Measurements from ENCODE around the gene NPPA. TPM values are rescaled to one million over a fixed set of nuclear protein-coding genes. Genes with fewer than 3 reads are reported as not detected.

The NPPA gene
- total RNA-seq, 4 donors from 2014 or later = not detected

- H3K27ac ChIP-seq = no peak overlapping the region
- no peak for DNase-seq
- intact Hi-C loops (cut with DNase I; ENCODE audit: low total_unique reads) = no loop called here
- no peak overlapping the region for H3K4me3 ChIP-seq
- TF ChIP-seq POLR2A (IDR thresholded peaks at IDR 0.05) (no peak), CTCF (IDR thresholded peaks at IDR 0.05) (no peak)
- H3K4me1 ChIP-seq = no peaks in the 10 kb centered on the region
- no peaks in the 10 kb centered on the region for H3K36me3 ChIP-seq
- H3K9me3 ChIP-seq = no peaks in the 10 kb centered on the region
- H3K27me3 ChIP-seq = no peaks in the 10 kb centered on the region
These were observed 34.3 kb upstream of the NPPA start for GRCh38 chr1:11881749-11882441.

DNA sequence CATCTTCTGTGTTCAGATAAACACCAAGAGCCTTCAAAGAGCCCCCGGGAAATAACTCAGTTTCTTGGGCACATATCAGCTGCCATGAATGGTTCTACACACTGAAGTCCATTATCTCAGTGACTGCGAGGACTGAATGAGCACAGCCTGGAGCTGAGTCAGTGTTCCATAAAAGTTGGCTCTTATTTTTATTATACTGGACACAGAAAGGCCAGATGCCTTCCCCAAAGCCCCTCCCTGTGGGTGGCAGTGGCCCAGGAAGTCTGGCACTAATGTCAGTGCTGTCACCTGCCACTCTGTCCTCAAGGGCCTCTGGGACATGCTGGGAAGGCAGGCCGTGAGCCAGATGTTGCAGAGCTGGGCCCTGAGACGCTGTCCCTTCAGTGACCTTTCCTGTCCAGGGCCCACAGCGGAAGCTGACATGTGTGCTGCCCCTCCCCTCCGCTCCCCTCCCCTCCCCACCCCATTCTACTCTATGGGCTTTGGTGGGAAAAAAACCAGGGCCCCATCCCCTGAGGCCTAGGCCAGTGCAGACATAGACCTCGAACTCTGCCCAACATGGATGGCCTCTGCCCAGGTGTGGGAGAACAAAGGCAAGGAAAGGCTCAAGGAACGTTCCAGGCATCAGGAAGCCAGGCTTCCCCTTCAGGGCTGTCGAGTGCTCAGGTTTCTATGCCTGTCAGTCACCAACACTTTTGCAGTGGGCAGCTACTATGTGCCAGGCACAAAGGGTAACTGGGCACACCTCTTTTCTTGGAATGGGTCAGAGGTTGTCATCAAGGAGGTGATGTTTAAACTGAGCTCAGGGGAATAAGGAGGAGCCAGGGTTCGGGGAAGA, 33.5 kb upstream of the NPPA start:
- no peaks in the 10 kb centered on the region for H3K4me1 ChIP-seq
- intact Hi-C loops (cut with DNase I; ENCODE audit: low total_unique reads) = no loop called here
- no peak overlapping the region for H3K4me3 ChIP-seq
- H3K27me3 ChIP-seq = no peaks in the 10 kb centered on the region
- TF ChIP-seq CTCF (IDR thresholded peaks at IDR 0.05) (no peak), POLR2A (IDR thresholded peaks at IDR 0.05) (no peak)
- H3K9me3 ChIP-seq = no peaks in the 10 kb centered on the region
- no peak for DNase-seq
- H3K27ac ChIP-seq = no peak overlapping the region
- no peaks in the 10 kb centered on the region for H3K36me3 ChIP-seq

DNA sequence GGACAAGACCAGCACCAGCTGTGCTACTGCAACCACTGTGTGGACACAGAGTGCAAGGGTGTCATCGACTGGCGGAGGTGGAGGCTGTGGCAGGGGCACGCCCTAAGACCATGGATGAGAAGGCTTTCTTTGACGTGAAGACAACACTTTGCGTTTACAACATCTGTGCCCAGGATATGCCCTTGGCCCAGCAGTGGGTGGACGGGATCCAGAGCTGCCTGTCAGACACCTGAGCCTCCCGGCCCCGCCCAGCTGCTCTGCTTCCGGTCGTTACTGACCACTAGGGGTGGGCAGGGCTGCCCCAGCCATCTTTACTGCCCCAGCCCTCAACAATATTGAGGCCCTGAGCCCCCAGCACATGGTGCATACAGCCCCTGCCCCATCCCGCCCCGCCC, 32.6 kb upstream of the NPPA start:
- TF ChIP-seq POLR2A (IDR thresholded peaks at IDR 0.05) (no peak), CTCF (IDR thresholded peaks at IDR 0.05) (no peak)
- Histone ChIP-seq H3K4me3 (no peak overlapping the region), H3K36me3 (no peaks in the 10 kb centered on the region), H3K9me3 (no peaks in the 10 kb centered on the region), H3K27ac (no peak overlapping the region), H3K4me1 (no peaks in the 10 kb centered on the region), H3K27me3 (no peaks in the 10 kb centered on the region)
- intact Hi-C loops (cut with DNase I; ENCODE audit: low total_unique reads) = no loop called here
- DNase-seq = no peak

GRCh38 chr1:11879311-11880180, 32.0 kb upstream of the NPPA start:
- intact Hi-C loops (cut with DNase I; ENCODE audit: low total_unique reads) = no loop called here
- no peaks in the 10 kb centered on the region for H3K36me3 ChIP-seq
- no peaks in the 10 kb centered on the region for H3K9me3 ChIP-seq
- DNase-seq = no peak
- TF ChIP-seq CTCF (IDR thresholded peaks at IDR 0.05) (no peak), POLR2A (IDR thresholded peaks at IDR 0.05) (no peak)
- H3K4me1 ChIP-seq = no peaks in the 10 kb centered on the region
- H3K27ac ChIP-seq = no peak overlapping the region
- H3K4me3 ChIP-seq = no peak overlapping the region
- H3K27me3 ChIP-seq = no peaks in the 10 kb centered on the region

Measured in uterus (tissue), 4 donors.